OCI-LY1 (cell line): ENCODE results near the gene ACYP1.
"Not testable (repeated sequence)": the region's sequence is repeated elsewhere in the genome, so short reads cannot be mapped to it uniquely, and the experiment has no call there.

Experiments
- CTCF ChIP-seq: fragments of 200-600 bp; sonication (generic), shearing (Covaris generic); IDR thresholded peaks from 2 replicates; pipeline ENCODE4 v1.5.1; 2017; ENCODE audit warnings: mild to moderate bottlenecking, antibody characterized with exemption, low read length, moderate library complexity, mixed read lengths
- EZH2 ChIP-seq: fragments of 200-600 bp; sonication (generic), shearing (Covaris generic); IDR thresholded peaks from 2 replicates; pipeline ENCODE4 v1.8.0; 2017; ENCODE audit warnings: borderline replicate concordance, mixed run types, mild to moderate bottlenecking, antibody characterized with exemption, low read length, moderate library complexity, mixed read lengths

DNA sequence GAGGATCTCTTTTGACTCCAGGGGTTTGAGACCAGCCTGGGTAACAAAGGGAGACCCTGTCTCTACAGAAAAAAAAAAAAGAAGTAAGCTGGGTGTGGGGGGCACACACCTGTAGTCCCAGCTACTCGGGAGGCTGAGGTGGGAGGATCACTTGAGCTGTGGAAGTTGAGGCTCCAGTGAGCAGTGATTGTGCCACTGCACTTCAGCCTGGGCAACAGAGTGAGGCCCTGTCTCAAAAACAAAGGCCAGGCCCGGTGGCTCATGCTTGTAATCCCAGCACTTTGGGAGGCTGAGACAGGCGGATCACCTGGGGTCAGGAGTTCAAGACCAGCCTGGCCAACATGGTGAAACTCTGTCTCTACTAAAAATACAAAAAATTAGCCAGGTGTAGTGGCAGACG is 3.9 kb upstream of the ACYP1 start:
- not testable (repeated sequence) for TF ChIP-seq CTCF, EZH2
